Measurements from ENCODE around the gene PDRG1. TPM values are rescaled to one million over a fixed set of nuclear protein-coding genes. Genes with fewer than 3 reads are reported as not detected.

The PDRG1 gene
- total and polyA plus RNA-seq, 2 donors (not counting 3 experiments of a cell fraction or from before 2014, with no cell fraction given) = 14.6 to 17.0 TPM

DNA sequence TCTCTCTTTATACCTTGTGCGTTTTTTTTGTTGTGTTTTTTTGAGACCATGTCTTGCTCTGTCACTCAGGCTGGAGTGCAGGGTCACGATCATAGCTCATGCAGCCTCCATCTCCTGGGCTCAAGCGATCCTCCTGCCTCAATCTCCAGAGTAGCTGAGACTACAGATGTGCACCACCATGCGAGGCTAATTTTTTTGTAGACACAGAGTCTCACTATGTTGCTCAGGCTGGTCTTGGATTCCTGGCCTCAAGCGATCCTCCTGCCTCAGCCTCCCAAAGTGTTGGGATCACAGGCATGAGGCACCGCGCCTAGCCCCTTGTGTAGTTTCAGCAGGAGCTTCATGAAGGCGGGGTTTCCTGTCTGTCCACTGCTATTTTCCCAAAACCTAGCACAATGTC, 27.3 kb downstream of the PDRG1 start:
- FAIRE-seq = no peak
- BruUV-seq (replicated peaks) = no TSS peak
- CTCF ChIA-PET = interaction anchor here (1.0 to 1.2 kb wide), 2 partner anchors 9 to 51 kb away, joined by 3 to 5 read pairs; no protein-coding TSS in a partner anchor
- dilution Hi-C loops (cut with MboI; ENCODE audit: extremely low pct_ligation_motif_present, low sequenced_read_pairs) (no loop called here), intact Hi-C loops (cut with micrococcal nuclease) (no loop called here)
- DNase-seq (ENCODE audit: low read depth, low spot score) = no peak
- no peak overlapping the region for H3K4me3 ChIP-seq (replicated peaks in 1 of 3; ENCODE audit: insufficient read depth in 1 of 3, low read depth in 1 of 3, low read length in 3 of 3)
- H2AFZ ChIP-seq (ENCODE audit: low read depth, low read length) = no peak overlapping the region
- peaks cover 3 to 6% of the 10 kb centered on the region in 2 experiments for H3K27me3 ChIP-seq (ENCODE audit: control insufficient read depth in 2 of 2, insufficient read depth in 2 of 2, low read length in 2 of 2)
- no peaks in the 10 kb centered on the region for H3K9me1 ChIP-seq (replicated peaks; ENCODE audit: control insufficient read depth, extremely low read depth, insufficient read depth, low read length)
- H3K79me2 ChIP-seq (ENCODE audit: control insufficient read depth, insufficient read depth, low read length) = no peaks in the 10 kb centered on the region
- no peaks in the 10 kb centered on the region for H3K4me1 ChIP-seq (ENCODE audit: control insufficient read depth, extremely low read depth, insufficient read depth, low read length)
- H3K9me3 ChIP-seq (replicated peaks; ENCODE audit: control insufficient read depth, insufficient read depth, low read length) = no peaks in the 10 kb centered on the region
- no peak overlapping the region for H3K4me2 ChIP-seq (ENCODE audit: insufficient read depth, low read length)
- TF ChIP-seq EZH2 (IDR thresholded peaks at IDR 0.05; ENCODE audit: borderline replicate concordance, low read depth, low read length, severe bottlenecking) = no peak
- TF ChIP-seq FOS (IDR thresholded peaks at IDR 0.05; ENCODE audit: borderline replicate concordance, insufficient read depth, low read length) = no peak
- TF ChIP-seq MYC (IDR thresholded peaks at IDR 0.05; ENCODE audit: low read depth, low read length) = no peak
- TF ChIP-seq, protein P1, sequence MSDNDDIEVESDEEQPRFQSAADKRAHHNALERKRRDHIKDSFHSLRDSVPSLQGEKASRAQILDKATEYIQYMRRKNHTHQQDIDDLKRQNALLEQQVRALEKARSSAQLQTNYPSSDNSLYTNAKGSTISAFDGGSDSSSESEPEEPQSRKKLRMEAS (IDR thresholded peaks at IDR 0.05; ENCODE audit: insufficient read depth, insufficient read length) = no peak
- no peak for TF ChIP-seq POLR2A (IDR thresholded peaks at IDR 0.05; ENCODE audit: low read depth, low read length)
- POLR2A ChIA-PET = no interaction called here
- H3K27ac ChIP-seq (ENCODE audit: insufficient read depth, low read depth, low read length) = no peak overlapping the region
- no peaks in the 10 kb centered on the region for H3K36me3 ChIP-seq (ENCODE audit: control insufficient read depth in 2 of 2, extremely low read depth in 1 of 2, insufficient read depth in 2 of 2, low read length in 2 of 2)
- no peaks in the 10 kb centered on the region for H4K20me1 ChIP-seq (replicated peaks; ENCODE audit: control insufficient read depth, extremely low read depth, insufficient read depth, low read length)
- no peak overlapping the region for H3K9ac ChIP-seq (replicated peaks; ENCODE audit: extremely low read depth, insufficient read depth, low read length)

DNA sequence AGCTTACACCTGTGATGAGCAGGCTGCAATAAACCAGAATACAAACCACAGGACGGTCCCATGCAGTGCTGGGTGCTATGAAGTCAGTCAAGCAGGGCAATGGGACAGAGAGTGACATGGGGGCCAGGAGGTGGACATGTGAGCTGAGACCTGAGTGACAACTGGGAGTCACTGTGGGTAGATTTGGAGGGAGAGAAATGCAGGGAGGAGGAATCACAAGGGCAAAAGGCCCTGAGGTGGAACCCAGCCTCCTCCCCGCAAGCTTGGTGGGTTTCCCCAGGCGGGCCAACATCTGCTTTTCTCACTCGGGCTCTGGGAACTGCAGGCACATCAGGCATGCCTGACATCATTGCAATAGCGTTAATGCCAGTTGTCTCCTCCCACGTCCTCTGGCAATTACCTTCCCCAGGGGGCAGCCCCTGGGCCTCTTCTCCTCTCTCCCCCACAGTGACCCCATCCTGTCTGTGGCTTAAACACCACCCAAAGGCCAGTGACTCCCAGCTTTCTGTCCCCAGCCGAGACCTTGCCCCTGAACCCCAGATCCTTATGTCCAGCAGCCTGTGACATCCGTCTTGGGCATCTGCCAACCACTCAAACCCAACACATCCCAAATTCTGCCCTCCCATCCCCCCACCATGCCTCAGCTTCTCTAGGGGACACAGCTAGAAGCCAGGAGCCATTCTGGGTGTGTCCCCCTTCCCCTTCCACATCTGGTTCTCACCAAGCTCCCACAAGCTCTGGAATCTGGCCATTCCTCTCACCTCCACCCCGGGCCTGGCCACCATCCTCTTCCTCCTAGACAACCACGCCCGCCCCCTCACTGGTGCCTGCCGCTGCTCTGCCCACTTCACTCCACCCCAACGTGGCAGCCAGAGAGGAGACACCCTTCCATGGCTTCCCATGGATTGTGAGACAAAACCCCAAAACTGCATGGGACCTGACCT, 28.2 kb downstream of the PDRG1 start:
- H3K9me1 ChIP-seq (replicated peaks; ENCODE audit: control insufficient read depth, extremely low read depth, insufficient read depth, low read length) = no peaks in the 10 kb centered on the region
- ChIA-PET CTCF (interaction anchor here (1.2 to 1.6 kb wide), 2 partner anchors 8 to 9 kb away, joined by 5 read pairs; no protein-coding TSS in a partner anchor), POLR2A (no interaction called here)
- H3K36me3 ChIP-seq (ENCODE audit: control insufficient read depth in 2 of 2, extremely low read depth in 1 of 2, insufficient read depth in 2 of 2, low read length in 2 of 2) = no peaks in the 10 kb centered on the region
- H3K9ac ChIP-seq (replicated peaks; ENCODE audit: extremely low read depth, insufficient read depth, low read length) = no peak overlapping the region
- no TSS peak for BruUV-seq (replicated peaks)
- FAIRE-seq = no peak
- TF ChIP-seq POLR2A (IDR thresholded peaks at IDR 0.05; ENCODE audit: low read depth, low read length) (no peak), MYC (IDR thresholded peaks at IDR 0.05; ENCODE audit: low read depth, low read length) (no peak), POLR2AphosphoS5 (IDR thresholded peaks at IDR 0.05; ENCODE audit: insufficient read depth, low read depth, low read length) (no peak), FOS (IDR thresholded peaks at IDR 0.05; ENCODE audit: borderline replicate concordance, insufficient read depth, low read length) (no peak), EZH2 (IDR thresholded peaks at IDR 0.05; ENCODE audit: borderline replicate concordance, low read depth, low read length, severe bottlenecking) (no peak), GATA2 (IDR thresholded peaks at IDR 0.05; ENCODE audit: insufficient read depth, insufficient read length, low read depth, low read length) (no peak), JUN (IDR thresholded peaks at IDR 0.05; ENCODE audit: borderline replicate concordance, insufficient read depth, insufficient read length, low read depth) (no peak)
- TF ChIP-seq, protein P1 (IDR thresholded peaks at IDR 0.05; ENCODE audit: insufficient read depth, insufficient read length) = no peak
- TF ChIP-seq, protein P2, sequence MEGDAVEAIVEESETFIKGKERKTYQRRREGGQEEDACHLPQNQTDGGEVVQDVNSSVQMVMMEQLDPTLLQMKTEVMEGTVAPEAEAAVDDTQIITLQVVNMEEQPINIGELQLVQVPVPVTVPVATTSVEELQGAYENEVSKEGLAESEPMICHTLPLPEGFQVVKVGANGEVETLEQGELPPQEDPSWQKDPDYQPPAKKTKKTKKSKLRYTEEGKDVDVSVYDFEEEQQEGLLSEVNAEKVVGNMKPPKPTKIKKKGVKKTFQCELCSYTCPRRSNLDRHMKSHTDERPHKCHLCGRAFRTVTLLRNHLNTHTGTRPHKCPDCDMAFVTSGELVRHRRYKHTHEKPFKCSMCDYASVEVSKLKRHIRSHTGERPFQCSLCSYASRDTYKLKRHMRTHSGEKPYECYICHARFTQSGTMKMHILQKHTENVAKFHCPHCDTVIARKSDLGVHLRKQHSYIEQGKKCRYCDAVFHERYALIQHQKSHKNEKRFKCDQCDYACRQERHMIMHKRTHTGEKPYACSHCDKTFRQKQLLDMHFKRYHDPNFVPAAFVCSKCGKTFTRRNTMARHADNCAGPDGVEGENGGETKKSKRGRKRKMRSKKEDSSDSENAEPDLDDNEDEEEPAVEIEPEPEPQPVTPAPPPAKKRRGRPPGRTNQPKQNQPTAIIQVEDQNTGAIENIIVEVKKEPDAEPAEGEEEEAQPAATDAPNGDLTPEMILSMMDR (IDR thresholded peaks at IDR 0.05; ENCODE audit: extremely low read depth in 1 of 2, insufficient read depth in 1 of 2, low read depth in 1 of 2, low read length in 2 of 2) = no peak
- no peak for DNase-seq (ENCODE audit: low read depth, low spot score)
- no peaks in the 10 kb centered on the region for H3K4me1 ChIP-seq (ENCODE audit: control insufficient read depth, extremely low read depth, insufficient read depth, low read length)
- H3K4me3 ChIP-seq (replicated peaks in 1 of 3; ENCODE audit: insufficient read depth in 1 of 3, low read depth in 1 of 3, low read length in 3 of 3) = no peak overlapping the region
- dilution Hi-C loops (cut with MboI; ENCODE audit: extremely low pct_ligation_motif_present, low sequenced_read_pairs) = no loop called here
- H3K27ac ChIP-seq (ENCODE audit: insufficient read depth, low read depth, low read length) = no peak overlapping the region
- H2AFZ ChIP-seq (ENCODE audit: low read depth, low read length) = no peak overlapping the region
- H3K79me2 ChIP-seq (ENCODE audit: control insufficient read depth, insufficient read depth, low read length) = no peaks in the 10 kb centered on the region
- H3K27me3 ChIP-seq (ENCODE audit: control insufficient read depth in 2 of 2, insufficient read depth in 2 of 2, low read length in 2 of 2) = peaks cover 2 to 5% of the 10 kb centered on the region in 2 experiments
- no peaks in the 10 kb centered on the region for H4K20me1 ChIP-seq (replicated peaks; ENCODE audit: control insufficient read depth, extremely low read depth, insufficient read depth, low read length)
- intact Hi-C loops (cut with micrococcal nuclease) = no loop called here
- H3K4me2 ChIP-seq (ENCODE audit: insufficient read depth, low read length) = no peak overlapping the region
- no peaks in the 10 kb centered on the region for H3K9me3 ChIP-seq (replicated peaks; ENCODE audit: control insufficient read depth, insufficient read depth, low read length)
